Fibroblast of lung (primary cell): Measurements from ENCODE around the gene GNPAT. TPM values are rescaled to one million over a fixed set of nuclear protein-coding genes. Genes with fewer than 3 reads are reported as not detected.

Experiments used
- DNase-seq, 2 donors: peaks; one replicate each; pipeline versions ENCODE4 v3.0.0 to v3.0.0-alpha.2; 2010; ENCODE audit warnings: low read depth in 2 of 2
- H2AFZ ChIP-seq: 2 replicates; pipeline ENCODE4 v1.5.1; 2012; ENCODE audit warnings: low read length, control low read depth, inconsistent platforms
- H3K27ac ChIP-seq: 2 replicates; pipeline ENCODE4 v1.5.1; 2011; ENCODE audit warnings: low read length, control low read depth; ENCODE audit not compliant: insufficient read depth
- H3K27me3 ChIP-seq: 2 replicates; pipeline ENCODE4 v1.5.1; 2011; ENCODE audit warnings: mild to moderate bottlenecking, low read length; ENCODE audit not compliant: control insufficient read depth, insufficient read depth
- H3K36me3 ChIP-seq: 2 replicates; pipeline ENCODE4 v1.5.1; 2011; ENCODE audit warnings: low read length; ENCODE audit not compliant: control insufficient read depth, insufficient read depth
- H3K4me1 ChIP-seq: 2 replicates; pipeline ENCODE4 v1.5.1; 2011; ENCODE audit warnings: low read length; ENCODE audit not compliant: control insufficient read depth, insufficient read depth; ENCODE audit errors: extremely low read depth
- H3K4me2 ChIP-seq: 2 replicates; pipeline ENCODE4 v1.5.1; 2011; ENCODE audit warnings: low read length, control low read depth; ENCODE audit not compliant: insufficient read depth; ENCODE audit errors: extremely low read depth
- H3K4me3 ChIP-seq, 4 experiments: fragments of 200-600 bp in 1 of 4; sonication (generic) in 1 of 4; replicated peaks in 1 of 4; 2 replicates each; pipeline ENCODE4 v1.5.1; 2011 to 2016; ENCODE audit warnings: low read length in 4 of 4, low read depth in 3 of 4, mild to moderate bottlenecking in 3 of 4, control low read depth in 2 of 4, inconsistent platforms in 1 of 4, mixed read lengths in 1 of 4; ENCODE audit not compliant: insufficient read depth in 1 of 4; ENCODE audit errors: control extremely low read depth in 1 of 4
- H3K79me2 ChIP-seq: 2 replicates; pipeline ENCODE4 v1.5.1; 2012; ENCODE audit warnings: mild to moderate bottlenecking, low read length, inconsistent platforms; ENCODE audit not compliant: control insufficient read depth, insufficient read depth
- H3K9ac ChIP-seq: 2 replicates; pipeline ENCODE4 v1.5.1; 2011; ENCODE audit warnings: mild to moderate bottlenecking, low read length, control low read depth; ENCODE audit not compliant: insufficient read depth
- H3K9me3 ChIP-seq: 2 replicates; pipeline ENCODE4 v1.5.1; 2012; ENCODE audit warnings: low read depth, low read length; ENCODE audit not compliant: control insufficient read depth, insufficient read depth
- H4K20me1 ChIP-seq: 2 replicates; pipeline ENCODE4 v1.5.1; 2011; ENCODE audit warnings: low read length; ENCODE audit not compliant: control insufficient read depth, insufficient read depth; ENCODE audit errors: extremely low read depth
- EZH2 ChIP-seq: IDR thresholded peaks from 2 replicates; pipeline ENCODE4 v1.5.1; 2012; ENCODE audit warnings: low read length, control low read depth, mild to moderate bottlenecking; ENCODE audit errors: missing control alignments
- polyA plus RNA-seq, 2 donors: library from polyadenylated mRNA; depleted of rRNA in 1 of 2; stranded (reverse) in 1 of 2; unstranded in 1 of 2; fragments of >200 nt; gene quantifications; 2 replicates each; pipeline ENCODE4 v1.2.1, GENCODE V29; 2011 to 2012; ENCODE audit warnings: missing spikeins in 1 of 2
- total RNA-seq: library from RNA; depleted of rRNA; stranded (reverse); fragments of >200 nt; gene quantifications from 2 replicates; pipeline ENCODE4 v1.2.1, GENCODE V29; 2014
- TF ChIP-seq, protein P1 (sequence below), 2 donors: IDR thresholded peaks in 1 of 2; conservative IDR thresholded peaks in 1 of 2; 1 replicate in 1 of 2; 2 replicates in 1 of 2; pipeline ENCODE4 v1.5.1; 2011 to 2012; ENCODE audit warnings: low read length in 2 of 2, control low read depth in 1 of 2, inconsistent platforms in 1 of 2, low read depth in 1 of 2, mild to moderate bottlenecking in 1 of 2

The GNPAT gene
- total and polyA plus RNA-seq, 2 donors (not counting 1 experiment from before 2014, with no cell fraction given): 42.5 to 60.4 TPM

DNA sequence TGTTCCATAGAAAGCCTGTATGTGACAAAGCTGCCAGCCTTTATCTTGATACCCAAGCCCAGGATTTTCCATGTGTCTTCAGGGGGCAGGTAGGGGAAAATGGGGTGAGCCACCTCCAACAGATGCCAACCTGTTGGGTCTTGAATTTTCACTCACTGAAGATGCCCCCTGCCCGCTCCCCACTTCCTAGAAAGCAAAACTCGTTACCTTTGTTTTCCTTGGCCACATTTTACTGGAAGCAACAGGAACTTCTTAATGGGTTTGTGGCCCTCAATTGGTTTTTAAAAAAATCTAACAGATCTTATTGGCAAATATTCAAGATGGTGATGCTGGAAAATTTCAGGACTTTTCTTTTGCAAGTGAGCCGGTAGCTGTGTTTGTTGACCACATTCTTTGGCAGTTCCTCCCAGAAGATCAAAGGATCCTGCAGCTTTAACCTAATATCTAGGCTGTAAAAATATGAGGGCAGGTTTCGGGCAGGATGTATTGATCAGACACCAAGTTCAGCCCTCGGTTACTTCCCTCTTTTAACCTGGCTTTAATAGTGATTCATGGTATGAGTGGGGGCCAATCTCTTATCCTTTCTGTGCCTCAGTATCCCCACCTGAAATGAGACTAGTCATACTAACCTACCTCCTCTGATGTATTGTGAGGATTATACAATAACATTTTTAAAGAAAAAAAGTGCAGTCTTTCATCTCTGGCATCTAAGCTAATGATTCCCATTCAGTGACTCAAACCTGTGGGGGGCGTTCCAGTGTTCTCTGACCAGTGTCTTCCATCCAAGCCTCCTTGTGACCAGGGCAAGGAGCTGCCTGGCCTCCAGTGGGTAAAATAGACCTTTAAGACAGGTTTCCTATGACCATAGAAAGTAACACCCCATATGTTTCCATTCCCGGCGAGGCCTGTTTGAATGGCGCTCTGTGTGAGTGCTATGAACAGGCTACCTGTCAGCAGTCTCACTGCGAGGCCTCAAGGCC, 21.3 kb upstream of the GNPAT start:
- H3K27ac ChIP-seq: no peak overlapping the region
- TF ChIP-seq, protein P1, sequence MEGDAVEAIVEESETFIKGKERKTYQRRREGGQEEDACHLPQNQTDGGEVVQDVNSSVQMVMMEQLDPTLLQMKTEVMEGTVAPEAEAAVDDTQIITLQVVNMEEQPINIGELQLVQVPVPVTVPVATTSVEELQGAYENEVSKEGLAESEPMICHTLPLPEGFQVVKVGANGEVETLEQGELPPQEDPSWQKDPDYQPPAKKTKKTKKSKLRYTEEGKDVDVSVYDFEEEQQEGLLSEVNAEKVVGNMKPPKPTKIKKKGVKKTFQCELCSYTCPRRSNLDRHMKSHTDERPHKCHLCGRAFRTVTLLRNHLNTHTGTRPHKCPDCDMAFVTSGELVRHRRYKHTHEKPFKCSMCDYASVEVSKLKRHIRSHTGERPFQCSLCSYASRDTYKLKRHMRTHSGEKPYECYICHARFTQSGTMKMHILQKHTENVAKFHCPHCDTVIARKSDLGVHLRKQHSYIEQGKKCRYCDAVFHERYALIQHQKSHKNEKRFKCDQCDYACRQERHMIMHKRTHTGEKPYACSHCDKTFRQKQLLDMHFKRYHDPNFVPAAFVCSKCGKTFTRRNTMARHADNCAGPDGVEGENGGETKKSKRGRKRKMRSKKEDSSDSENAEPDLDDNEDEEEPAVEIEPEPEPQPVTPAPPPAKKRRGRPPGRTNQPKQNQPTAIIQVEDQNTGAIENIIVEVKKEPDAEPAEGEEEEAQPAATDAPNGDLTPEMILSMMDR (conservative IDR thresholded peaks at IDR 0.05 in 1 of 2, IDR thresholded peaks at IDR 0.05 in 1 of 2; ENCODE audit: low read depth in 1 of 2, low read length in 2 of 2): no peak
- no peak for TF ChIP-seq EZH2
- peaks cover 2% of the 10 kb centered on the region for H3K36me3 ChIP-seq
- no peaks in the 10 kb centered on the region for H4K20me1 ChIP-seq
- no peak overlapping the region for H3K9ac ChIP-seq
- no peaks in the 10 kb centered on the region for H3K4me1 ChIP-seq
- no peak overlapping the region for H2AFZ ChIP-seq
- H3K4me2 ChIP-seq: no peak overlapping the region
- no peak overlapping the region for H3K4me3 ChIP-seq
- no peak for DNase-seq
- no peaks in the 10 kb centered on the region for H3K79me2 ChIP-seq
- H3K9me3 ChIP-seq: no peaks in the 10 kb centered on the region
- no peaks in the 10 kb centered on the region for H3K27me3 ChIP-seq

- Histone ChIP-seq H3K4me3 (no peak overlapping the region), H2AFZ (no peak overlapping the region), H3K27ac (no peak overlapping the region), H3K4me2 (no peak overlapping the region), H3K27me3 (no peaks in the 10 kb centered on the region), H4K20me1 (no peaks in the 10 kb centered on the region), H3K79me2 (no peaks in the 10 kb centered on the region), H3K4me1 (no peaks in the 10 kb centered on the region), H3K9ac (no peak overlapping the region), H3K36me3 (peaks cover 4% of the 10 kb centered on the region), H3K9me3 (no peaks in the 10 kb centered on the region)
- TF ChIP-seq EZH2: no peak
- TF ChIP-seq, protein P1 (conservative IDR thresholded peaks at IDR 0.05 in 1 of 2, IDR thresholded peaks at IDR 0.05 in 1 of 2; ENCODE audit: low read depth in 1 of 2, low read length in 2 of 2): no peak
- no peak for DNase-seq
Observed at GRCh38 chr1:231220801-231221200, 20.2 kb upstream of the GNPAT start.

- no peak overlapping the region for H3K27ac ChIP-seq
- H3K79me2 ChIP-seq: no peaks in the 10 kb centered on the region
- no peaks in the 10 kb centered on the region for H3K9me3 ChIP-seq
- no peak overlapping the region for H2AFZ ChIP-seq
- no peak overlapping the region for H3K9ac ChIP-seq
- TF ChIP-seq, protein P1 (conservative IDR thresholded peaks at IDR 0.05 in 1 of 2, IDR thresholded peaks at IDR 0.05 in 1 of 2; ENCODE audit: low read depth in 1 of 2, low read length in 2 of 2): no peak
- TF ChIP-seq EZH2: no peak
- H3K27me3 ChIP-seq: no peaks in the 10 kb centered on the region
- H3K4me1 ChIP-seq: no peaks in the 10 kb centered on the region
- no peak overlapping the region for H3K4me2 ChIP-seq
- DNase-seq: no peak
- no peaks in the 10 kb centered on the region for H4K20me1 ChIP-seq
- H3K36me3 ChIP-seq: peaks cover 10% of the 10 kb centered on the region
- H3K4me3 ChIP-seq: no peak overlapping the region
Observed at GRCh38 chr1:231226156-231226555, 14.9 kb upstream of the GNPAT start.
